Measurements from ENCODE around the gene CCDC181.
"Not testable (repeated sequence)": the region's sequence is repeated elsewhere in the genome, so short reads cannot be mapped to it uniquely, and the experiment has no call there.

The CCDC181 gene

GRCh38 chr1:169427081-169427641 lies at the start of gene CCDC181:
CCDC181 (minus strand) TSS chr1:169427474; CDS start chr1:169424927, 2,547 bp downstream.
- peak; percentile 31 for DNase-seq (ENCODE audit: low read depth, low spot score)

GRCh38 chr1:169475806-169476387 lies 48.6 kb upstream of the CCDC181 start:
- DNase-seq (ENCODE audit: low read depth, low spot score) = no peak

- no peak for DNase-seq (ENCODE audit: low read depth, low spot score)
These were observed 47.2 kb upstream of the CCDC181 start for GRCh38 chr1:169474302-169474995.

GRCh38 chr1:169473347-169473746 lies 46.1 kb upstream of the CCDC181 start:
- no peak for DNase-seq (ENCODE audit: low read depth, low spot score)

- no peak for DNase-seq (ENCODE audit: low read depth, low spot score)
These were observed 45.5 kb upstream of the CCDC181 start for GRCh38 chr1:169472738-169473137.

GRCh38 chr1:169468982-169469381 lies 41.7 kb upstream of the CCDC181 start:
- no peak for DNase-seq (ENCODE audit: low read depth, low spot score)

- no peak for DNase-seq (ENCODE audit: low read depth, low spot score)
These were observed 39.3 kb upstream of the CCDC181 start for GRCh38 chr1:169466259-169467230.

GRCh38 chr1:169465281-169465680 lies 38.0 kb upstream of the CCDC181 start:
- DNase-seq (ENCODE audit: low read depth, low spot score) = no peak

- DNase-seq (ENCODE audit: low read depth, low spot score) = no peak
These were observed 35.1 kb upstream of the CCDC181 start for GRCh38 chr1:169462385-169462784.

GRCh38 chr1:169461390-169462000 lies 34.2 kb upstream of the CCDC181 start:
- no peak for DNase-seq (ENCODE audit: low read depth, low spot score)

- DNase-seq (ENCODE audit: low read depth, low spot score) = no peak
These were observed 33.0 kb upstream of the CCDC181 start for GRCh38 chr1:169460191-169460833.

GRCh38 chr1:169457443-169457842 lies 30.2 kb upstream of the CCDC181 start:
- DNase-seq (ENCODE audit: low read depth, low spot score) = no peak

- DNase-seq (ENCODE audit: low read depth, low spot score) = no peak
These were observed 28.8 kb upstream of the CCDC181 start for GRCh38 chr1:169456029-169456428.

- no peak for DNase-seq (ENCODE audit: low read depth, low spot score)
These were observed 25.6 kb upstream of the CCDC181 start for GRCh38 chr1:169452921-169453320.

- no peak for DNase-seq (ENCODE audit: low read depth, low spot score)
These were observed 24.0 kb upstream of the CCDC181 start for GRCh38 chr1:169451218-169451824.

GRCh38 chr1:169443923-169444322 lies 16.6 kb upstream of the CCDC181 start:
- DNase-seq (ENCODE audit: low read depth, low spot score) = no peak

GRCh38 chr1:169426174-169426705 lies 1.0 kb downstream of the CCDC181 start:
- no peak for DNase-seq (ENCODE audit: low read depth, low spot score)

- DNase-seq (ENCODE audit: low read depth, low spot score) = no peak
These were observed 6.0 kb downstream of the CCDC181 start for GRCh38 chr1:169421309-169421708.

GRCh38 chr1:169414952-169415351 lies 12.3 kb downstream of the CCDC181 start:
- DNase-seq (ENCODE audit: low read depth, low spot score) = no peak

- not testable (repeated sequence) for DNase-seq (ENCODE audit: low read depth, low spot score)
These were observed 18.9 kb downstream of the CCDC181 start for GRCh38 chr1:169408340-169408739.

Data from smooth muscle cell of the brain vasculature (primary cell).